Loucy (cell line): ENCODE measurements around the gene RAD21L1.

Experiments
- H2AFZ ChIP-seq: fragments of 200-600 bp; sonication (generic); 2 replicates; pipeline ENCODE4 v1.6.0; 2016; ENCODE audit warnings: antibody characterized with exemption, mild to moderate bottlenecking, low read length, moderate library complexity
- H3F3A ChIP-seq: fragments of 200-600 bp; 2 replicates; pipeline ENCODE4 v1.6.0; 2016; ENCODE audit warnings: antibody characterized with exemption, low read depth, mild to moderate bottlenecking
- H3K27me3 ChIP-seq: fragments of 200-600 bp; sonication (generic); 2 replicates; pipeline ENCODE4 v1.6.1; 2014; ENCODE audit warnings: low read length, mild to moderate bottlenecking; ENCODE audit not compliant: insufficient read depth, poor library complexity, severe bottlenecking
- H3K36me3 ChIP-seq: fragments of 200-600 bp; sonication (generic); 2 replicates; pipeline ENCODE4 v1.6.1; 2016; ENCODE audit warnings: low read length; ENCODE audit not compliant: insufficient read depth
- H3K4me1 ChIP-seq: fragments of 200-600 bp; sonication (generic); 2 replicates; pipeline ENCODE4 v1.5.1; 2014; ENCODE audit warnings: low read length, mild to moderate bottlenecking; ENCODE audit not compliant: insufficient read depth, poor library complexity, severe bottlenecking
- H3K4me2 ChIP-seq: fragments of 200-600 bp; sonication (generic); 2 replicates; pipeline ENCODE4 v1.6.0; 2014; ENCODE audit warnings: antibody characterized with exemption, low read length, low read depth, mild to moderate bottlenecking; ENCODE audit not compliant: poor library complexity, severe bottlenecking
- H3K4me3 ChIP-seq: fragments of 200-600 bp; sonication (generic); 2 replicates; pipeline ENCODE4 v1.5.1; 2014; ENCODE audit warnings: low read length, mild to moderate bottlenecking, mixed read lengths; ENCODE audit not compliant: poor library complexity, severe bottlenecking
- H3K79me2 ChIP-seq: fragments of 200-600 bp; sonication (generic); 2 replicates; pipeline ENCODE4 v1.6.1; 2014; ENCODE audit warnings: low read length; ENCODE audit not compliant: insufficient read depth
- H3K9ac ChIP-seq: fragments of 200-600 bp; sonication (generic); 2 replicates; pipeline ENCODE4 v1.6.0; 2014; ENCODE audit warnings: mild to moderate bottlenecking, low read depth, low read length, moderate library complexity; ENCODE audit not compliant: poor library complexity, severe bottlenecking
- H3K9me2 ChIP-seq: fragments of 200-600 bp; sonication (generic); replicated peaks from 2 replicates; pipeline ENCODE4 v1.6.1; 2016; ENCODE audit warnings: low read depth, low read length, mixed read lengths
- H3K9me3 ChIP-seq: fragments of 200-600 bp; sonication (generic); 2 replicates; pipeline ENCODE4 v1.6.1; 2014; ENCODE audit warnings: mild to moderate bottlenecking, antibody characterized with exemption, low read length, low read depth; ENCODE audit not compliant: insufficient read depth
- H4K20me1 ChIP-seq: fragments of 200-600 bp; sonication (generic); 2 replicates; pipeline ENCODE4 v1.6.0; 2014; ENCODE audit warnings: antibody characterized with exemption, low read length, mild to moderate bottlenecking; ENCODE audit not compliant: insufficient read depth, poor library complexity, severe bottlenecking
- EZH2phosphoT487 ChIP-seq: fragments of 200-600 bp; IDR thresholded peaks from 2 replicates; pipeline ENCODE4 v1.6.1; 2018; ENCODE audit warnings: antibody characterized with exemption, mild to moderate bottlenecking, moderate library complexity, borderline replicate concordance
- TF ChIP-seq, protein P1 (sequence below): fragments of 200-600 bp; sonication (generic); conservative IDR thresholded peaks from 2 replicates; pipeline ENCODE4 v1.5.1; 2014; ENCODE audit warnings: mild to moderate bottlenecking, antibody characterized with exemption, low read length

Gene RAD21L1

DNA sequence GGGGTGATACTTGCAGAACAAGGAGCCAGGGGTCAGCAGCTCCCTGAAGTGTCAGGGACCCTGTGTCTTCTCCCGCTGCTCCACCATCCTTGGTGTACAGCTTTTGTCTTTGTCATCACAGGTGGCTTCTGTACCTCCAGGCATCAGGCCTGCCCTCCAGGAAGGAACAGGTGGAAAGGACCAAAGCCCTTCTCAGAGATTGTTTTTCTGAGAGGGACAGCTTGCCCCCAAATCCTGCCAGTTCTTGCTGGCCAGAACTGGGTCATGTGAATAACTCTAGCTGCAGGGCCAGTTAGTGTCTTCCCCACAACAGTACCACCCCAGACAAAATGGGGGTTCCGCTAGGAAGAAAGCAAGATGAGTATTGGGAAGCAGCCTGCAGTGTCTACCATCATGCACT lies 71.6 kb downstream of the RAD21L1 start:
- Histone ChIP-seq H2AFZ (no peak overlapping the region), H3K27me3 (no peaks in the 10 kb centered on the region), H3K4me3 (no peak overlapping the region)

DNA sequence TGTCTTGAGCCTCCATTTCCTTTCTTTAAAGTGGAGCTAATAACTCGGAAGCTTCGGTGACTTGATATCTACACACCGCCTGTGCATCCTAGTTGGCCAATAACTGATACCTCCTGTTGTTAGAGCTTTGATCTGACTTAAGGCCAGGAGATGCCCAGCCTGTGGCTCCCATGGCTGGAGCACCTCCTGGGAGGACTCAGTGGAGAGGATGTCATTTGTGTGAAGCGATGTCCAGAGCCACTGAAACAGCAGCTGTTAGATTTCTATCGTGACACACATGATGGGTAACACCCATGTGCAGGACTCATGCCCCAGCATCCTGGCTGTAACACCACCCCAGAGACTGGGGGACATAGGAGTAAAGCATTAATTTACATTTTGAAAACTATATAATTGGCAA lies 72.3 kb downstream of the RAD21L1 start:
- Histone ChIP-seq H3K4me2 (no peak overlapping the region), H3K9me3 (no peaks in the 10 kb centered on the region), H3K9me2 (no peaks in the 10 kb centered on the region), H3K9ac (no peak overlapping the region), H3K79me2 (no peaks in the 10 kb centered on the region), H3K27me3 (no peaks in the 10 kb centered on the region), H3K4me1 (peaks cover 16% of the 10 kb centered on the region), H3K36me3 (no peaks in the 10 kb centered on the region), H2AFZ (no peak overlapping the region), H3F3A (no peaks in the 10 kb centered on the region), H4K20me1 (no peaks in the 10 kb centered on the region), H3K4me3 (no peak overlapping the region)
- TF ChIP-seq, protein P1, sequence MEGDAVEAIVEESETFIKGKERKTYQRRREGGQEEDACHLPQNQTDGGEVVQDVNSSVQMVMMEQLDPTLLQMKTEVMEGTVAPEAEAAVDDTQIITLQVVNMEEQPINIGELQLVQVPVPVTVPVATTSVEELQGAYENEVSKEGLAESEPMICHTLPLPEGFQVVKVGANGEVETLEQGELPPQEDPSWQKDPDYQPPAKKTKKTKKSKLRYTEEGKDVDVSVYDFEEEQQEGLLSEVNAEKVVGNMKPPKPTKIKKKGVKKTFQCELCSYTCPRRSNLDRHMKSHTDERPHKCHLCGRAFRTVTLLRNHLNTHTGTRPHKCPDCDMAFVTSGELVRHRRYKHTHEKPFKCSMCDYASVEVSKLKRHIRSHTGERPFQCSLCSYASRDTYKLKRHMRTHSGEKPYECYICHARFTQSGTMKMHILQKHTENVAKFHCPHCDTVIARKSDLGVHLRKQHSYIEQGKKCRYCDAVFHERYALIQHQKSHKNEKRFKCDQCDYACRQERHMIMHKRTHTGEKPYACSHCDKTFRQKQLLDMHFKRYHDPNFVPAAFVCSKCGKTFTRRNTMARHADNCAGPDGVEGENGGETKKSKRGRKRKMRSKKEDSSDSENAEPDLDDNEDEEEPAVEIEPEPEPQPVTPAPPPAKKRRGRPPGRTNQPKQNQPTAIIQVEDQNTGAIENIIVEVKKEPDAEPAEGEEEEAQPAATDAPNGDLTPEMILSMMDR, result no peak
- no peak for TF ChIP-seq EZH2phosphoT487

More for the DNA sequence above, 71.6 kb downstream of the RAD21L1 start:
- H3K4me1 ChIP-seq, result peaks cover 16% of the 10 kb centered on the region
- H3K9me3 ChIP-seq, result no peaks in the 10 kb centered on the region
- no peak overlapping the region for H3K4me2 ChIP-seq
- H4K20me1 ChIP-seq, result no peaks in the 10 kb centered on the region
- no peaks in the 10 kb centered on the region for H3K36me3 ChIP-seq
- H3F3A ChIP-seq, result no peaks in the 10 kb centered on the region
- H3K9me2 ChIP-seq, result no peaks in the 10 kb centered on the region
- H3K9ac ChIP-seq, result no peak overlapping the region
- TF ChIP-seq EZH2phosphoT487, result no peak
- TF ChIP-seq, protein P1, result no peak
- H3K79me2 ChIP-seq, result no peaks in the 10 kb centered on the region

DNA sequence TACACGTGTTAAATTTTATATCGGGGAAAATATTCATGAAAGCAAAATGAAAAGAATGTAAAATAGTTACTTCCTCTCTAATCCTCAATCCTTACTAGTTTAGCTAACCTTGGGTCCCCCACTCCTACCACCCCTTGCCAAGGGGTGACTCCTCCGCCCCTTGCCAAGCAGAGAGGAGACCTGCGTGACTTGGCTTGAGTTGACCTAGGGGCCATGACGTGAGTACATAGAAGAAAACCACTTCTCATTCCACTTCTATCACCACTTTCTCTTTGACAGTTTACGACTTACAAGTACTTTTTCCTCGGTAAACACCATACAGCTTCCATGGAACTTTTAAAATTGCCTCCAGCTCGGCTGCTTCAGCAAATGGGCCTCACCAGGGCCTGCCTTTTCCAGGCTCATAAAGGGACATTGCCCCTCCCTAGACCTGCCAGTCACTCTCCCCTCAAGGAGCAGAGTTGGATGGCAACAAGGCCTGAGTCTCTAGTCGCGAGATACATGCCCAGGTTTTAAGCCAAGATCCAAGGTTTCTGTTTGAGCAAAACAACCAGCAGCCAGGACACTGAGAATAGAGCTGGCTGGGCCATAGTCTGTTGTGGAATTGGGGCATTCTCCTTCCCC lies 73.2 kb downstream of the RAD21L1 start:
- Histone ChIP-seq H3F3A (0 out of 2 replicates have a peak, but pooled peaks cover under 1% of the 10 kb centered on the region), H3K9ac (no peak overlapping the region), H3K27me3 (no peaks in the 10 kb centered on the region), H2AFZ (no peak overlapping the region), H3K36me3 (no peaks in the 10 kb centered on the region), H3K4me2 (no peak overlapping the region), H3K9me2 (no peaks in the 10 kb centered on the region), H3K4me1 (peaks cover 16% of the 10 kb centered on the region), H4K20me1 (no peaks in the 10 kb centered on the region), H3K79me2 (no peaks in the 10 kb centered on the region), H3K4me3 (no peak overlapping the region), H3K9me3 (no peaks in the 10 kb centered on the region)
- no peak for TF ChIP-seq EZH2phosphoT487
- TF ChIP-seq, protein P1, result no peak
